ENCODE data around the gene TMEM223.

Gene TMEM223

DNA sequence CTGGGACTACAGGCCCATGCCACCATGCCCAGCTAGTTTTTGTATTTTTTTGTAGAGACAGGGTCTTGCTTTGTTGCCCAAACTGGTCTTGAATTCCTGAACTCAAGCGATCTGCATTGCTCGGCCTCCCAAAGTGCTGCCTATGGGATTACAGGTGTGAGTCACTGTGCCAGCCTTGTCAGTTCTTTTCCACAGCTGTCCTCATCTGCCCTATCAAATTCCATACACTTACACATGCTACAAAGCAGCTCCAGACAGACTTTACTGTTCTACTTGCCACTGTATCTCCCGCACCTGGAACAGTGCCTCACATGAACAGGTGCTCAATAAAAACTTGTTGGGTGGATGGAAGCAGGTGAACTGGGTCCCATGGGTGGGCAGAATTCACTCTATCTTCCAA, 31.9 kb upstream of the TMEM223 start:
- no peaks in the 10 kb centered on the region for H3K27me3 ChIP-seq (ENCODE audit: control insufficient read depth, insufficient read depth, low read length)
- no CpG with 5 or more reads among the region's 3 CpGs for WGBS (ENCODE audit: insufficient coverage, insufficient read length)
- peaks cover 26% of the 10 kb centered on the region for H3K36me3 ChIP-seq (ENCODE audit: control insufficient read depth, insufficient read depth, low read length)

DNA sequence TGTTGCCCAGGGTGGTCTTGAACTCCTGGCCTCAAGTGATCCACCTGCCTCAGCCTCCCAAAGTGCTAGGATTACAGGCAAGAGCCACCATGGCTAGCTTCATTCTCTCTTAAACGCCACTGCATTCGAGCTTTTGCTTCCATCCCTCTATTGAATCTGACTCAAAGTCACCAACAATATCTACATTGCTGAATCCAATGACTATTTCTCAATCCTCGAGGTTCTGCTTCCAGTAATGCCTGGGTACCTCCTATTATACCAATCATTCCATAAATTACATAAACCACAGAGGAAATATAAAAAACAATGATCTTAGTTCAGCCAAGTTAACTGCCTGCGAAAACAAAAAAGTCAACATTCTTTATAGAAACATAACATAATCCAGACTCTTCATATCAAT, 25.3 kb upstream of the TMEM223 start:
- peaks cover 5% of the 10 kb centered on the region; the same call in 1 of the 2 replicates for H3K36me3 ChIP-seq (ENCODE audit: control insufficient read depth, insufficient read depth, low read length)
- no peak for DNase-seq (ENCODE audit: low read depth, low spot score)
- no CpG with 5 or more reads among the region's 4 CpGs for WGBS (ENCODE audit: insufficient coverage, insufficient read length)

More for the DNA sequence above, 31.9 kb upstream of the TMEM223 start:
- no peak for DNase-seq (ENCODE audit: low read depth, low spot score)
- H3K4me3 ChIP-seq (ENCODE audit: low read length) = no peak overlapping the region
- no peaks in the 10 kb centered on the region for H3K4me1 ChIP-seq (ENCODE audit: control insufficient read depth, insufficient read depth, low read length)
- H3K27ac ChIP-seq (ENCODE audit: low read length) = no peak overlapping the region
- no peaks in the 10 kb centered on the region for H3K9me3 ChIP-seq (ENCODE audit: control insufficient read depth, insufficient read depth, low read length)

DNA sequence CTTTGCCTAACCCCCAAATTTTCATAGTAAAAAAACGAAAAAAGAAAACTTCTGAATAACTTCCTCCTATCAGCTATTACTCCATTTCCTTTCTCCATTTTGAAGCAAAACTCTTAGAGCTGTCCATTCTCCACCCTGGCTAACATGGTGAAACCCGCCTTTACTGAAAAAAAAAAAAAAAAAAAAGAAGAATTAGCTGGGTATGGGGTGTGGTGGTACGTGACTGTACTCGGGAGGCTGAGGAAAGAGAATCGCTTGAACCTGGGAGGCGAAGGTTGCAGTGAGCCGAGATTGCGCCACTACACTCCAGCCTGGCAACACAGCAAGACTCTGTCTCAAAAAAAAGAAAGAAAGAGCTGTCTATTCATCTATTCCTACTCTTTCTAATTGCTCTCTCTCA, 24.8 kb upstream of the TMEM223 start:
- Histone ChIP-seq H3K4me1 (ENCODE audit: control insufficient read depth, insufficient read depth, low read length) (no peaks in the 10 kb centered on the region), H3K36me3 (ENCODE audit: control insufficient read depth, insufficient read depth, low read length) (peaks cover 5% of the 10 kb centered on the region; the same call in 1 of the 2 replicates), H3K27ac (ENCODE audit: low read length) (no peak overlapping the region), H3K27me3 (ENCODE audit: control insufficient read depth, insufficient read depth, low read length) (no peaks in the 10 kb centered on the region), H3K9me3 (ENCODE audit: control insufficient read depth, insufficient read depth, low read length) (no peaks in the 10 kb centered on the region), H3K4me3 (ENCODE audit: low read length) (no peak overlapping the region)
- no CpG with 5 or more reads among the region's 8 CpGs for WGBS (ENCODE audit: insufficient coverage, insufficient read length)
- DNase-seq (ENCODE audit: low read depth, low spot score) = no peak

More for the DNA sequence above, 25.3 kb upstream of the TMEM223 start:
- Histone ChIP-seq H3K4me1 (ENCODE audit: control insufficient read depth, insufficient read depth, low read length) (no peaks in the 10 kb centered on the region), H3K4me3 (ENCODE audit: low read length) (no peak overlapping the region), H3K9me3 (ENCODE audit: control insufficient read depth, insufficient read depth, low read length) (no peaks in the 10 kb centered on the region), H3K27me3 (ENCODE audit: control insufficient read depth, insufficient read depth, low read length) (no peaks in the 10 kb centered on the region), H3K27ac (ENCODE audit: low read length) (no peak overlapping the region)

DNA sequence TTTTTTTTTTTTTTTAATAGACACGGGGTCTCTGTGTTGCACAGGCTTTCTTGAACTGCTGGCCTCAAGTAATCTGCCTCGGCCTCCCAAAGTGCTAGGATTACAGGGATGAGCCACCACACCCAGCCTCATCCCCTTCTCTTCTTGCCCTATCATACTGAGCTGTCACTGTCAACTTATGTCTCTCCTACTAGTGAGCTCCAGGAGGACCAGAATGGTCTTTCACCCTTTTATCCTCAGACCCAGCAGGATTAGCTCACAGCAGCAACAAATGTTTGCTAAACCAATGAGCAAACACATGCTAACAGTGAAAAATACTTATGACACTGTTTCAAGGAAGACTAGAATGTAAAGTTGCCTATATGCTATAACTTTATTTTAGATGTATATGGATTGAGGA, 19.9 kb upstream of the TMEM223 start:
- H3K4me3 ChIP-seq (ENCODE audit: low read length) = no peak overlapping the region
- H3K27me3 ChIP-seq (ENCODE audit: control insufficient read depth, insufficient read depth, low read length) = no peaks in the 10 kb centered on the region
- H3K9me3 ChIP-seq (ENCODE audit: control insufficient read depth, insufficient read depth, low read length) = no peaks in the 10 kb centered on the region
- no peaks in the 10 kb centered on the region for H3K4me1 ChIP-seq (ENCODE audit: control insufficient read depth, insufficient read depth, low read length)
- WGBS (ENCODE audit: insufficient coverage, insufficient read length) = no CpG with 5 or more reads among the region's 2 CpGs
- no peak for DNase-seq (ENCODE audit: low read depth, low spot score)
- H3K27ac ChIP-seq (ENCODE audit: low read length) = no peak overlapping the region
- H3K36me3 ChIP-seq (ENCODE audit: control insufficient read depth, insufficient read depth, low read length) = no peaks in the 10 kb centered on the region

DNA sequence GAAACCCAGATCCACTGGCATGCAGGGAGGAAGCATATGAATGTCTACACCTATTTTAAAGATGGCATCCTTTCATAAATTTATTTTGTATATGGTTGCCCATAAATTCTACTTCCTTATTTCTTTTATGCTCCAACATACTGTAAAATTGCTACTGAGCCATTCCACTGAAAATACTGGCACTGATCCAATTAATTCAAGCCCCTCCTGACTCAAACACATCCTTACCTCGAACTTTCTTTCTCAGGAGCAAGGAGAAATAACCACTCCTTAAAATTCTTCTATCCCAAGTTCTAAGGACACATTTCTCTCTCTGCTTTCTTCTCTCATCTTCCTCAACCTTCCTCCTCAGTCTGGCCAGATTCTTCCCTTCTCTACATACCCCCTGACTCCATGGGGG, 18.9 kb upstream of the TMEM223 start:
- no peaks in the 10 kb centered on the region for H3K9me3 ChIP-seq (ENCODE audit: control insufficient read depth, insufficient read depth, low read length)
- H3K4me3 ChIP-seq (ENCODE audit: low read length) = no peak overlapping the region
- H3K27me3 ChIP-seq (ENCODE audit: control insufficient read depth, insufficient read depth, low read length) = no peaks in the 10 kb centered on the region
- H3K4me1 ChIP-seq (ENCODE audit: control insufficient read depth, insufficient read depth, low read length) = no peaks in the 10 kb centered on the region
- no peak for DNase-seq (ENCODE audit: low read depth, low spot score)
- H3K27ac ChIP-seq (ENCODE audit: low read length) = no peak overlapping the region
- no peaks in the 10 kb centered on the region for H3K36me3 ChIP-seq (ENCODE audit: control insufficient read depth, insufficient read depth, low read length)
- WGBS (ENCODE audit: insufficient coverage, insufficient read length) = no CpG with 5 or more reads among the region's 1 CpG

DNA sequence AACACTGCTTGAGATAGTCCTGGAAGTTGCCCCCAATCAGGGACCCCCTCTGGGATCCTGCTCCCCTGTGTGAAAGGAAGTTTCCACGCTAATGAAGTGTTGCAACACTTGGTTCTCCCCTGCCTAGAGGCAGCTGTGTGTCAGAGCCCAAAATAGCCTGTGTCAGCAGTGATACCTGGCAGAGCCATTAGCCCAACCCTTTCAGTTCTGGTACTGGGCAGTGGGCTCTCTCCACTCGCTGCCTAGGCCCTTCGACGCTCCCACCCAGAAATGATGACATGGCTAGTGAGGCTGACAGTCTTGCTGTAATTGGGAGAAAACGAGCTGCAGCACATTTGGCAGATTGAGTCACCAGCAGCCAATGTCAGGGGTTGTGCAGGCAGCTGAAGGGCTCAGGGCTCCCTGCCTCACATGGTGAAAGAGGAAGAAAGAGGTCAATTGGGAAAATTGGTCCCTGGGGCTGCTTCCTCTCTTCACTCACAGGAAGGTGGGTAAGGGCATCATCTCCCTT, 14.9 kb upstream of the TMEM223 start:
- H3K36me3 ChIP-seq (ENCODE audit: control insufficient read depth, insufficient read depth, low read length) = peaks cover 4% of the 10 kb centered on the region
- H3K27me3 ChIP-seq (ENCODE audit: control insufficient read depth, insufficient read depth, low read length) = no peaks in the 10 kb centered on the region
- no peak overlapping the region for H3K4me3 ChIP-seq (ENCODE audit: low read length)
- H3K9me3 ChIP-seq (ENCODE audit: control insufficient read depth, insufficient read depth, low read length) = no peaks in the 10 kb centered on the region
- DNase-seq (ENCODE audit: low read depth, low spot score) = no peak
- H3K27ac ChIP-seq (ENCODE audit: low read length) = no peak overlapping the region
- no peaks in the 10 kb centered on the region for H3K4me1 ChIP-seq (ENCODE audit: control insufficient read depth, insufficient read depth, low read length)
- WGBS (ENCODE audit: insufficient coverage, insufficient read length) = no CpG with 5 or more reads among the region's 5 CpGs

DNA sequence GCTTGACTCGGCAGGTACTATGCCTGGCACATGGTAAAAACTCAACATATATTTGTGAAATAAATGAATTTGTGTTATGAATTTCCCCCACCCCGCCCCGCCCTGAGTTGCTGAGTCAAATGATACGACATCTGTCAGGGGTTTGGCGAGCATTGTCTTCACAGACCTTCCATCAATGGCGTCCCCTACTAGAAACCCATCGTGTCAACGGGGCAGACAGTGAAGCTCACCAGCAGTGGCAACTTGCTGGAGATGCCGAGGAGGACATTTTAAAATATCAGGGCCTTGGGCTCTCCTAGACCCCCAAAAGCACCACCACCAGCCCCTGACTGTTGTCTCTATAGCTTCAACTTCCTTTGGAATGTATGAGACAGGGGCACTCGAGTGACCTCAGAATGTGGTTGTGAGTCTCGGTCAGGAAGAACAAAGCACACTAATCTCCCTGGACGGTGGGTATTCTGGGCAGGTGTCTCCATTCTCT, 14.2 kb upstream of the TMEM223 start:
- Histone ChIP-seq H3K27me3 (ENCODE audit: control insufficient read depth, insufficient read depth, low read length) (no peaks in the 10 kb centered on the region), H3K36me3 (ENCODE audit: control insufficient read depth, insufficient read depth, low read length) (peaks cover 11% of the 10 kb centered on the region), H3K27ac (ENCODE audit: low read length) (no peak overlapping the region), H3K4me1 (ENCODE audit: control insufficient read depth, insufficient read depth, low read length) (no peaks in the 10 kb centered on the region), H3K9me3 (ENCODE audit: control insufficient read depth, insufficient read depth, low read length) (no peaks in the 10 kb centered on the region), H3K4me3 (ENCODE audit: low read length) (peak overlapping the region; percentile 55; the same call in 1 of the 2 replicates)
- no CpG with 5 or more reads among the region's 12 CpGs for WGBS (ENCODE audit: insufficient coverage, insufficient read length)
- DNase-seq (ENCODE audit: low read depth, low spot score) = no peak

DNA sequence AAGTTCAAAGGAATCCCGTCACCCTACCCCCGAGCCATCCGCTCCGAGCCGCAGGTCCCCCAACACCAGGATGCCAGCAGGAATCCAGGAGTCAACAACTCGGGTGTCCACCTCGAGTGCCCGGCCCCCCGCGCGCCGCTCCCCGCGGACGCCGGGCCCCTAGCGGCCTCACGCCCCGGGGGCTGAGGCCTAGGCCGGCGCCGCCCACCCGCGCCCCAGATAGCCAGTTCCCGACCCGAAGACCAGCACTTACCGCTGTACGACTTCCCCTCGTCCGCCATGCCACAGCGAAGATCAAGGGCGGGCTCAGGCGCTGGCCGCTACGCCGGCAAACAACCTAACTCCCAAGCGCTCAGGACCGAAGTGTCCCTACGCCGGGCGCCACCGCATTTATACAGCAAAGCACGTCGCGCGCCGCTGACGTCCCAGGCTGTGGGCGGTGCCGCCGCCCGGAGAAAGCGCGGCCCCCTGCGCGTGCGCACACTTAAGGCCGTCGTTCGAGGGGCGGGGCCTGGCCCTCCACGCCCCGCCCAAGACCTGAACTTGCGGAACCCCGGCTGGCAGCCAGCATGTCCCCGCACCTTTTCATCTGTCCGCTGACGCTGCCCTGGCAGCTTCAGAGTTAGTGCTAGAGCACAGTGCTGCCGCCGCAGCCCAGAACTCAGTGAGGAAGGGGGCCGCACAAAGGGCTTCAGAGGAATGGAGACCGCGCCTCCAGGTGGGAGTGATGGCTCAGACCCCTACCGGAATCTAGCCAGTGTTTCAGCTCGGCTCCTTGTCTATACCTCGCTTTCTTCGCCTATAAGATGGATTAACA, 13.5 kb upstream of the TMEM223 start, which contains the start of gene NXF1:
NXF1 (minus strand) TSS at position 365 of the 817 bp plus-strand sequence; CDS start at position 281, 84 bp downstream.
- H3K27ac ChIP-seq (ENCODE audit: low read length) = no peak within 1 kb of the TSS
- WGBS (ENCODE audit: insufficient coverage, insufficient read length) = no CpG with 5 or more reads among the region's 77 CpGs
- H3K9me3 ChIP-seq (ENCODE audit: control insufficient read depth, insufficient read depth, low read length) = no peaks in the 10 kb centered on the region
- H3K4me1 ChIP-seq (ENCODE audit: control insufficient read depth, insufficient read depth, low read length) = no peaks in the 10 kb centered on the region
- peak; percentile 79 for DNase-seq (ENCODE audit: low read depth, low spot score)
- H3K4me3 ChIP-seq (ENCODE audit: low read length) = peak within 1 kb of the TSS; percentile 70; the same call in 1 of the 2 replicates
- H3K27me3 ChIP-seq (ENCODE audit: control insufficient read depth, insufficient read depth, low read length) = no peaks in the 10 kb centered on the region
- H3K36me3 ChIP-seq (ENCODE audit: control insufficient read depth, insufficient read depth, low read length) = peaks cover 14% of the 10 kb centered on the region

DNA sequence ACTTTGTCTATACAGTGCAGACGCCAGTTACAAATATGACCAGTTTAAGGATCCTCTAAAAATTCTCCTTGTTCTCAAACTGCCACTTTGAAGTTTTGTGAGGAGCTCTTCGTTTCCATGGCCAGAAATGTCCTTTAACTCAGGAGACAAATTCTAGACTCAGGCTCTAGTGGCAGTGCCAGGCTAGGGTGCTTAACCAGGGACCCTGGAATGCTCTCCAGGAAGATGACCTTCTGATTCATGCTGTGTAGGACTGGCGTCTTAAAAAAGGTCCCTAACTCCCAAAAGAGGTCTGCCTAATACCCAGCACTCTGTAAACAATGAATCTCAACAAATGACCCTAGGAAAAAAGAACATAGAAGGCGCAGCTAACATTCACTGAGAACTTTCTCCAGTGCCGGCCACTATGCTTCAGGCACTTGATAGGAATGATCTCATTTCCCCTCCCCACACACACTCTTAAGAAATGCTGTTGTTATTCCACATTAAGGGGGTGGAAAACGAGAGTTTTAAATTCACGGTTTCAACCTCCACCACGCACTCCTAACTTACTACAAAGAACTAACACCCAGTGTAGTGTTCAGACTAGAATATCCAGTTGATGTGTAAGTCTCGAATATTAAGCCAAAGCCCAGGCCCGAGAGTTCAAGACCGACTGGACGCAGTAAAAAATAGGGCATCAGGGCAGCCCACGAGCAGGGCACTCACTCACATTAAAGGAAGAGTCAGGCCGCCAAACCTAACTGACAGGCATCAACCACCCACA, 12.7 kb upstream of the TMEM223 start:
- no peak for DNase-seq (ENCODE audit: low read depth, low spot score)
- Histone ChIP-seq H3K9me3 (ENCODE audit: control insufficient read depth, insufficient read depth, low read length) (no peaks in the 10 kb centered on the region), H3K27ac (ENCODE audit: low read length) (no peak overlapping the region), H3K27me3 (ENCODE audit: control insufficient read depth, insufficient read depth, low read length) (no peaks in the 10 kb centered on the region), H3K36me3 (ENCODE audit: control insufficient read depth, insufficient read depth, low read length) (peaks cover 20% of the 10 kb centered on the region), H3K4me3 (ENCODE audit: low read length) (peak overlapping the region; percentile 70; the same call in 1 of the 2 replicates), H3K4me1 (ENCODE audit: control insufficient read depth, insufficient read depth, low read length) (no peaks in the 10 kb centered on the region)
- WGBS (ENCODE audit: insufficient coverage, insufficient read length) = no CpG with 5 or more reads among the region's 14 CpGs

DNA sequence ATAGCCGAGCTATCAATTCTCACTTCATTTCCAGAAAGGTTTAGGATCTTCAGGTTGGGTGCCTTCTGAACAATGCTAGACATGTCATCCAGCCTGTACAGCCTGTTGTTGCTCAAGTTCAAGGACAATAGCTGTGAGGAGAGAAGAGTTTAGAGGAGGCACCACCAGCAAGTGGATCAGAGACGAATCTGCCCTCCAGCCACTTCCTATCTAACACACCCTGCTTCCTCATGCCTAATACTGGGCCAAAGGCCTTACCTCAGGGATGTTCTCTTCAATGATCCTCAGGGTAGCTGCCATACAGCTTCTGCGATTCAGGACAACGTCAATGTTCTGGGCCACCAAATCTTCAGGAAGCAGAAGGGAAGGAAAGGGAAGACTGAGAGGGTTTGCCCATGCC, 9.3 kb upstream of the TMEM223 start:
- H3K27ac ChIP-seq (ENCODE audit: low read length) = no peak overlapping the region
- H3K9me3 ChIP-seq (ENCODE audit: control insufficient read depth, insufficient read depth, low read length) = no peaks in the 10 kb centered on the region
- no peak for DNase-seq (ENCODE audit: low read depth, low spot score)
- H3K4me3 ChIP-seq (ENCODE audit: low read length) = no peak overlapping the region
- H3K4me1 ChIP-seq (ENCODE audit: control insufficient read depth, insufficient read depth, low read length) = no peaks in the 10 kb centered on the region
- H3K36me3 ChIP-seq (ENCODE audit: control insufficient read depth, insufficient read depth, low read length) = peaks cover 30% of the 10 kb centered on the region
- WGBS (ENCODE audit: insufficient coverage, insufficient read length) = no CpG with 5 or more reads among the region's 4 CpGs
- H3K27me3 ChIP-seq (ENCODE audit: control insufficient read depth, insufficient read depth, low read length) = no peaks in the 10 kb centered on the region
